ENCODE measurements around the gene NUP188. TPM values are rescaled to one million over a fixed set of nuclear protein-coding genes. Genes with fewer than 3 reads are reported as not detected.

The NUP188 gene
- total and polyA plus RNA-seq, 2 of the 13 experiments (the other 11 are each of a cell fraction or from before 2014, with no cell fraction given) = 28.0 to 38.5 TPM

DNA sequence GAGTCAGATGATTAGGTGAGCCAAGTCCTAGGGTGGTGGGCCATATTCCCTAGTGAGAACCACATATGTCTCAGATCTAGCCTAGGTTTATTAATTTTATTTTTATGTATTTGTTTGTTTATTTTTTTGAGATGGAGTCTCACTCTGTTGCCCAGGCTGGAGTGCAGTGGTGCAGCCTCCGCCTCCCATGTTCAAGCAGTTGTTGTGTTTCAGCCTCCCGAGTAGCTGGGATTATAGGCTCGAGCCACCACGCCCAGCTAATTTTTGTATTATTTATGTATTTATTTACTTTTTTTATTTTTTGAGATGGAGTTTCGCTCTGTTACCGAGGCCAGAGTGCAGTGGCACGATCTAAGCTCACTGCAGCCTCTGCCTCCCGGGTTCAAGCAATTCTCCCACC is 36.0 kb downstream of the NUP188 start:
- Histone ChIP-seq H3K4me2 (ENCODE audit: low read depth, low read length) (no peak overlapping the region), H3K4me3 (replicated peaks in 1 of 3; ENCODE audit: insufficient read depth in 1 of 3, low read depth in 2 of 3, low read length in 3 of 3) (no peak overlapping the region), H3K4me1 (ENCODE audit: insufficient read depth, low read length) (no peaks in the 10 kb centered on the region), H3K79me2 (ENCODE audit: insufficient read depth, low read length) (no peaks in the 10 kb centered on the region), H3K36me3 (replicated peaks in 1 of 2; ENCODE audit: control insufficient read depth in 1 of 2, insufficient read depth in 2 of 2, low read length in 2 of 2) (peaks cover 28 to 81% of the 10 kb centered on the region in 2 experiments), H3K27me3 (ENCODE audit: control insufficient read depth in 1 of 2, insufficient read depth in 2 of 2, low read length in 2 of 2) (no peaks in the 10 kb centered on the region), H2AFZ (ENCODE audit: low read length) (no peak overlapping the region), H3K9ac (ENCODE audit: insufficient read depth, low read depth, low read length) (no peak overlapping the region), H3K27ac (ENCODE audit: extremely low read length, insufficient read depth, low read length) (no peak overlapping the region), H3K9me3 (ENCODE audit: low read length) (no peaks in the 10 kb centered on the region), H4K20me1 (ENCODE audit: insufficient read depth, low read length) (no peaks in the 10 kb centered on the region)
- CTCF ChIA-PET (ENCODE audit: low intra/inter-chr PET ratio, low total read pairs) = no interaction called here
- TF ChIP-seq, protein P1, sequence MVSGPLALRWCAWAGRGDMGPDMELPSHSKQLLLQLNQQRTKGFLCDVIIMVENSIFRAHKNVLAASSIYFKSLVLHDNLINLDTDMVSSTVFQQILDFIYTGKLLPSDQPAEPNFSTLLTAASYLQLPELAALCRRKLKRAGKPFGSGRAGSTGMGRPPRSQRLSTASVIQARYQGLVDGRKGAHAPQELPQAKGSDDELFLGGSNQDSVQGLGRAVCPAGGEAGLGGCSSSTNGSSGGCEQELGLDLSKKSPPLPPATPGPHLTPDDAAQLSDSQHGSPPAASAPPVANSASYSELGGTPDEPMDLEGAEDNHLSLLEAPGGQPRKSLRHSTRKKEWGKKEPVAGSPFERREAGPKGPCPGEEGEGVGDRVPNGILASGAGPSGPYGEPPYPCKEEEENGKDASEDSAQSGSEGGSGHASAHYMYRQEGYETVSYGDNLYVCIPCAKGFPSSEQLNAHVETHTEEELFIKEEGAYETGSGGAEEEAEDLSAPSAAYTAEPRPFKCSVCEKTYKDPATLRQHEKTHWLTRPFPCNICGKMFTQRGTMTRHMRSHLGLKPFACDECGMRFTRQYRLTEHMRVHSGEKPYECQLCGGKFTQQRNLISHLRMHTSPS (CRISPR knock-in tag; IDR thresholded peaks at IDR 0.05; ENCODE audit: low read depth) = no peak
- TF ChIP-seq ISL2 (CRISPR knock-in tag; IDR thresholded peaks at IDR 0.05) (no peak), RBAK (CRISPR knock-in tag; IDR thresholded peaks at IDR 0.05) (no peak), ZNF572 (CRISPR knock-in tag; IDR thresholded peaks at IDR 0.05) (no peak), RFX1 (IDR thresholded peaks at IDR 0.05) (no peak), ELF4 (CRISPR knock-in tag; IDR thresholded peaks at IDR 0.05; ENCODE audit: borderline replicate concordance) (no peak), ZFAT (CRISPR knock-in tag; conservative IDR thresholded peaks at IDR 0.05) (no peak), SMYD3 (CRISPR knock-in tag; IDR thresholded peaks at IDR 0.05) (no peak), ZNF605 (CRISPR knock-in tag; IDR thresholded peaks at IDR 0.05) (no peak), ZIK1 (CRISPR knock-in tag; IDR thresholded peaks at IDR 0.05; ENCODE audit: borderline replicate concordance, low read depth) (no peak), ZNF616 (CRISPR knock-in tag; IDR thresholded peaks at IDR 0.05; ENCODE audit: low read depth) (no peak), SP1 (IDR thresholded peaks at IDR 0.05) (no peak), SP1 (CRISPR knock-in tag; IDR thresholded peaks at IDR 0.05) (no peak), ZNF747 (CRISPR knock-in tag; IDR thresholded peaks at IDR 0.05; ENCODE audit: borderline replicate concordance) (no peak), JUND (CRISPR knock-in tag; IDR thresholded peaks at IDR 0.05) (no peak), RBM39 (IDR thresholded peaks at IDR 0.05; ENCODE audit: low read depth, low read length, poor library complexity, severe bottlenecking) (no peak), ZNF263 (CRISPR knock-in tag; IDR thresholded peaks at IDR 0.05) (no peak)
- TF ChIP-seq, protein P2, sequence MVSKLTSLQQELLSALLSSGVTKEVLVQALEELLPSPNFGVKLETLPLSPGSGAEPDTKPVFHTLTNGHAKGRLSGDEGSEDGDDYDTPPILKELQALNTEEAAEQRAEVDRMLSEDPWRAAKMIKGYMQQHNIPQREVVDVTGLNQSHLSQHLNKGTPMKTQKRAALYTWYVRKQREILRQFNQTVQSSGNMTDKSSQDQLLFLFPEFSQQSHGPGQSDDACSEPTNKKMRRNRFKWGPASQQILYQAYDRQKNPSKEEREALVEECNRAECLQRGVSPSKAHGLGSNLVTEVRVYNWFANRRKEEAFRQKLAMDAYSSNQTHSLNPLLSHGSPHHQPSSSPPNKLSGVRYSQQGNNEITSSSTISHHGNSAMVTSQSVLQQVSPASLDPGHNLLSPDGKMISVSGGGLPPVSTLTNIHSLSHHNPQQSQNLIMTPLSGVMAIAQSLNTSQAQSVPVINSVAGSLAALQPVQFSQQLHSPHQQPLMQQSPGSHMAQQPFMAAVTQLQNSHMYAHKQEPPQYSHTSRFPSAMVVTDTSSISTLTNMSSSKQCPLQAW (CRISPR knock-in tag; IDR thresholded peaks at IDR 0.05) = no peak
- TF ChIP-seq, protein P3, sequence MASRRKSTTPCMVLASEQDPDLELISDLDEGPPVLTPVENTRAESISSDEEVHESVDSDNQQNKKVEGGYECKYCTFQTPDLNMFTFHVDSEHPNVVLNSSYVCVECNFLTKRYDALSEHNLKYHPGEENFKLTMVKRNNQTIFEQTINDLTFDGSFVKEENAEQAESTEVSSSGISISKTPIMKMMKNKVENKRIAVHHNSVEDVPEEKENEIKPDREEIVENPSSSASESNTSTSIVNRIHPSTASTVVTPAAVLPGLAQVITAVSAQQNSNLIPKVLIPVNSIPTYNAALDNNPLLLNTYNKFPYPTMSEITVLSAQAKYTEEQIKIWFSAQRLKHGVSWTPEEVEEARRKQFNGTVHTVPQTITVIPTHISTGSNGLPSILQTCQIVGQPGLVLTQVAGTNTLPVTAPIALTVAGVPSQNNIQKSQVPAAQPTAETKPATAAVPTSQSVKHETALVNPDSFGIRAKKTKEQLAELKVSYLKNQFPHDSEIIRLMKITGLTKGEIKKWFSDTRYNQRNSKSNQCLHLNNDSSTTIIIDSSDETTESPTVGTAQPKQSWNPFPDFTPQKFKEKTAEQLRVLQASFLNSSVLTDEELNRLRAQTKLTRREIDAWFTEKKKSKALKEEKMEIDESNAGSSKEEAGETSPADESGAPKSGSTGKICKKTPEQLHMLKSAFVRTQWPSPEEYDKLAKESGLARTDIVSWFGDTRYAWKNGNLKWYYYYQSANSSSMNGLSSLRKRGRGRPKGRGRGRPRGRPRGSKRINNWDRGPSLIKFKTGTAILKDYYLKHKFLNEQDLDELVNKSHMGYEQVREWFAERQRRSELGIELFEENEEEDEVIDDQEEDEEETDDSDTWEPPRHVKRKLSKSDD (CRISPR knock-in tag; IDR thresholded peaks at IDR 0.05; ENCODE audit: low read depth) = no peak
- TF ChIP-seq, protein P4, sequence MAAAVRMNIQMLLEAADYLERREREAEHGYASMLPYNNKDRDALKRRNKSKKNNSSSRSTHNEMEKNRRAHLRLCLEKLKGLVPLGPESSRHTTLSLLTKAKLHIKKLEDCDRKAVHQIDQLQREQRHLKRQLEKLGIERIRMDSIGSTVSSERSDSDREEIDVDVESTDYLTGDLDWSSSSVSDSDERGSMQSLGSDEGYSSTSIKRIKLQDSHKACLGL (CRISPR knock-in tag; IDR thresholded peaks at IDR 0.05) = no peak
- BruUV-seq (replicated peaks) = no TSS peak
- WGBS (ENCODE audit: low lambda C conversion rate) = 96% methylated on average over 8 of the region's 8 CpGs
- FAIRE-seq = no peak
- DNase-seq (ENCODE audit: low spot score) = no peak
- intact Hi-C loops (cut with micrococcal nuclease; ENCODE audit: unreplicated experiment) = no loop called here
- in situ Hi-C loops (cut with HindIII; ENCODE audit: extremely low pct_ligation_motif_present, low pct_unique_long_range_greater_than_20kb) = no loop called here
- ATAC-seq = no peak
- POLR2A ChIA-PET = no interaction called here

All from HepG2 (cell line).